NB4 (cell line): Measurements from ENCODE around the gene GNAI1.

ENCODE experiments used
- DNase-seq: peaks from one replicate; pipeline ENCODE4 v3.0.0; 2010; ENCODE audit warnings: low read depth
- H3K4me3 ChIP-seq: one replicate; pipeline ENCODE4 v1.5.1; 2011; ENCODE audit warnings: mild to moderate bottlenecking, low read depth, low read length, moderate library complexity
- CTCF ChIP-seq: IDR thresholded peaks from one replicate; pipeline ENCODE4 v1.5.1; 2012; ENCODE audit warnings: low read depth, low read length
- MAX ChIP-seq: IDR thresholded peaks from 2 replicates; pipeline ENCODE4 v1.6.1; 2011; ENCODE audit warnings: low read depth, low read length
- MYC ChIP-seq: IDR thresholded peaks from 2 replicates; pipeline ENCODE4 v1.6.1; 2011; ENCODE audit warnings: low read depth, low read length
- POLR2A ChIP-seq: IDR thresholded peaks from 2 replicates; pipeline ENCODE4 v1.6.1; 2011; ENCODE audit warnings: mild to moderate bottlenecking; ENCODE audit not compliant: insufficient read length; ENCODE audit errors: extremely low read depth

GNAI1 gene

GRCh38 chr7:80244206-80244916, 109.7 kb downstream of the GNAI1 start:
- no peak overlapping the region for H3K4me3 ChIP-seq
- TF ChIP-seq MYC = no peak
- TF ChIP-seq CTCF = no peak
- TF ChIP-seq POLR2A = no peak
- no peak for TF ChIP-seq MAX
- no peak for DNase-seq

- DNase-seq = no peak
- TF ChIP-seq POLR2A = no peak
- no peak overlapping the region for H3K4me3 ChIP-seq
Measured at GRCh38 chr7:80247144-80247543, 112.5 kb downstream of the GNAI1 start.

- TF ChIP-seq MAX (no peak), CTCF (no peak), POLR2A (no peak), MYC (no peak)
- no peak for DNase-seq
- H3K4me3 ChIP-seq = no peak overlapping the region
Measured at GRCh38 chr7:80247891-80248290, 113.3 kb downstream of the GNAI1 start.

GRCh38 chr7:80249184-80249583, 114.6 kb downstream of the GNAI1 start:
- TF ChIP-seq POLR2A (no peak), MYC (no peak), CTCF (no peak), MAX (no peak)
- H3K4me3 ChIP-seq = no peak overlapping the region
- no peak for DNase-seq

GRCh38 chr7:80249619-80250295, 115.1 kb downstream of the GNAI1 start:
- no peak for DNase-seq
- TF ChIP-seq POLR2A = no peak
- TF ChIP-seq CTCF = no peak
- no peak for TF ChIP-seq MYC
- no peak for TF ChIP-seq MAX
- no peak overlapping the region for H3K4me3 ChIP-seq

- no peak overlapping the region for H3K4me3 ChIP-seq
- no peak for TF ChIP-seq POLR2A
- no peak for TF ChIP-seq MYC
- TF ChIP-seq MAX = no peak
- TF ChIP-seq CTCF = no peak
Measured at GRCh38 chr7:80253237-80253636, 118.6 kb downstream of the GNAI1 start.

More at GRCh38 chr7:80253237-80253636, 118.6 kb downstream of the GNAI1 start:
- DNase-seq = no peak
